Forelimb muscle (tissue), 1 donor: ENCODE measurements around the gene HRAS. TPM values are rescaled to one million over a fixed set of nuclear protein-coding genes. Genes with fewer than 3 reads are reported as not detected.

Source experiments
- DNase-seq: peaks from one replicate; pipeline ENCODE4 v3.0.0-alpha.2; 2013; ENCODE audit warnings: low read depth
- polyA plus RNA-seq: library from polyadenylated mRNA; unstranded; fragments of 120-200 nt; gene quantifications from one replicate; pipeline ENCODE4 v1.2.1, GENCODE V29; 2013; ENCODE audit not compliant: insufficient read length

HRAS gene
- polyA plus RNA-seq, 1 donor = 120 TPM

DNA sequence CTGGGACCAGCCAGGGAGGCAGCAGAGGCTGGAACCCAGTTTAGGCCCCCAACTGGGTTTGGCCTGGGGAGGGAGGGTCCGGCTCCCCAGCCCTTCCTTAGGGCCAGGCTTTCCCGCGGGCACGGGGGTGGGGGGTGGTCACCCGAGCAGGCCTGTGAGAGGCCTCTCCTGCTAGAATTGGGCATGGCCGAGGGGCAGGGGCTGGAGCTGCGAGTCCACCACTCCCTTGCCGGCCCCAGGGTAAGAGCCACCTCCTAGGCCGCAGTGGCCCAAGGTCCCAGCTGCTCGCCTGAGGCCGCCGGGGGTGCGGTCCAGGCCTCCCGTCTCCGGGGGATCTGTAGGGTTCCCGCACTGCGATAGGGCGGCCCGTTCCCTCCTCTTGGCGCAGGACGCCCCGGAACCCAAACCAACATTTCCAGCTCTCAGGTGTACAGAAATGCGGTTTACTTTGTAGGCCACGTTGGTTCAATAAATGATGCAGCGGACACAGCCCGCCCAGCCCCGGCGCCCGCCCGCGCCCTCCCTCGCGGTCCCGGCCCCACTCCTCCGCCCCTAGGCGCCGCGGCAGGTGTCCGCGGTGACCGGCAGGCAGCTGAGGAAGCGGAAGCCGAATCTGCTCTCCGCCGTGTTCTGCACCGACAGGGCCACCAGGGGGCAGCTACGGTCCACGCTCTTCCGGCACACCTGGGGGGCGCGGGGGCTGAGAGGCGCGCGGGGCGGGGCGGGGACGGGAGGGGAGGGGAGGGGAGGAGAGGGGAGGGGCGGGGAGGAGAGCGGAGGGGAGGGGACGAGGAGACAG lies 19.3 kb upstream of the HRAS start:
- DNase-seq = no peak

GRCh38 chr11:553988-554340 lies 18.6 kb upstream of the HRAS start:
- DNase-seq = no peak

- DNase-seq = no peak
Measured at GRCh38 chr11:553083-553987, 18.0 kb upstream of the HRAS start.

GRCh38 chr11:551596-551995 lies 16.2 kb upstream of the HRAS start:
- no peak for DNase-seq

DNA sequence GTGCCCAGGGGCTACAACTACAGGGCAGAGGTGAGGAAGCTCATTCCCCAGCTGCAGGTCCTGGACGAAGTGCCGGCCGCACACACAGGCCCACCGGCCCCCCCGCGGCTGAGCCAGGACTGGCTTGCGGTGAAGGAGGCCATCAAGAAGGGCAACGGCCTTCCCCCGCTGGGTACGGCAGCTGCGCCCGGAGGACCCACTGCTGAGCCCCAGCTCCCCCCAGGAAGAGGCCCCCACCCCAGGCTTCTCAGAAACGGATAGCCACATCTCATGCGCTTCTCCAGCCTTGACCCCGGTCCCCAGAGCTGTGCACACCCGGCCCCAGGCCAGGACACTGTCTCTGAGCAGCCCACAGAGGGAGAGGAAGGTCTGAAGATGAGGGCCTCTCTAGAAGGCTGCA lies 15.8 kb upstream of the HRAS start:
- no peak for DNase-seq

DNA sequence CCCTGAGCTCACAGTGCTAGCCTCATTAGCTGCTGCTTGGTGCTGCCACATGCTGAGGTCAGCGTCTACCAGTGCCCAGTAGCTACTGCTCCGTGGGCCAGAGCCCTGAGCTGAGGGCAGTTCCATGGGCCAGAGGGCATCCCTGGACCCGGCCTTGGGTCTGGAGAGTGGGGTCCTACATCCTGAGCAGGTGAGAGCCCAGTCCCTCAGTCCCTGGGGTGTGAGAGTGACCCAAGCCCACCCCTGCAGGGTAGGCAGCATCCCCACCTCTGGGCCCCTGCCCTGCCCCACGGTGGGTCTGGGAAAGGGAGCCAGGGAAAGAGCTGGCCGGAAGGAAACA lies 15.3 kb upstream of the HRAS start:
- DNase-seq = no peak

GRCh38 chr11:550021-550745 lies 14.8 kb upstream of the HRAS start:
- no peak for DNase-seq

DNA sequence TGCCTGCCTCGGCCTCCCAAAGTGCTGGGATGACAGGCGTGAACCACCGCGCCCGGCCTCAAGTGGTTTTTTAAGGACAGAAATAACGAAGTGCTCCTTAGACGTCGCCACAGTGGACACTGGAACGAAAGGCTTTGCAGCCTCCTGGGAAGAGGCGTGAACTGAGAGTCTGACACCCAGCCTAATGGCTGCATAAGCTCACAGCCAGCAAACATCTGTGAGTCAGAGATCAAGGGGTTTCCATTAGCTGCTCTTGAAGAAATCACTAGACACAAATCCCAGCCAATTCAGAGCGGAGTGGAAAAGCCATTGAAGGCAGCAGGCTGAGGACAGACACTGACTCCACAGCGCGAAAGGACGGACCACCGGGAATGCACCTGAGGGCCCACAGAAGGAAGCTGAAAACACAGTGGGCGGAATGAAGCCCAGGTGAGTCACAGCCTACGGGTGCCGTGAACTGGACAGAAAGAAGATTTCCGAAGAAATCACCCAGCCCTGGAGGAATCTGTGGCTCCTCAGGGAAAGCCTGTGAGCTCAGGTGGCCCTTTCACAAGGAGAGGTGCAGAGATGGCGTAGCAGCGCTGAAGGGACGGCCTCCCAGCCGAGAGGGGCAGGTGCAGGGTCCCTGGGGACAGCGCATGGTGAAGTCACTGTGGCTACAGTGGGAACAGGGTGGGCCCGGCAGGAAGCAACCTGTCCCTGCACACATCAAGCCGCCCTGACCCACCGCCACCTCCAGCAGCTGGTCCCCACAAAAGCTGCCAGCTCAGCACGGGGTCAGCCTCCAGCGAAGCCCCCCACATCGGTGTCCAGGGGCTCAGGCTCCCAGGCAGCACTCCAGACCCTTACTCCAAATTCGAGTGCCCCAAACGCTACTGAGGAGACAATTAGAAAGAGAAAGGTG lies 13.6 kb upstream of the HRAS start:
- no peak for DNase-seq

- DNase-seq = no peak
Measured at GRCh38 chr11:545171-545570, 9.8 kb upstream of the HRAS start.

DNA sequence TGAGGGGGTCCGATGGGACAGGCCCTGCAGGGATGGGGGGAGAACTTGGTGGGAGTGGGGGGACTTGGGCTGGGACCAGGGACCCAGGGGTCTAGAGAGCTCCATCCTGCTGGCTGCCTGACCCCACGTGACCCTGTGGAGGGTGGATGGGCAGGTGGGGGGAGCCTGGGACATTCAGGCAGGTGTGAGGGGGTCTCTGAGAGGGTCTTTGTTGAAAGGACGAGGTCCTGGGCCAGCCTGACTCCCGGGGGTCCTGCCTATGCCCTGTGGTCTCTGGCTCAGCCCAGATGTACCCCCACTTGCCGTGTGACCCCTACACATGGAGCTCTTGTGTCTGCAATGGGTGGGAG lies 9.4 kb upstream of the HRAS start:
- DNase-seq = no peak

GRCh38 chr11:541433-541885 lies 6.1 kb upstream of the HRAS start:
- DNase-seq = no peak

GRCh38 chr11:540583-541432 lies 5.4 kb upstream of the HRAS start:
- DNase-seq = no peak

DNA sequence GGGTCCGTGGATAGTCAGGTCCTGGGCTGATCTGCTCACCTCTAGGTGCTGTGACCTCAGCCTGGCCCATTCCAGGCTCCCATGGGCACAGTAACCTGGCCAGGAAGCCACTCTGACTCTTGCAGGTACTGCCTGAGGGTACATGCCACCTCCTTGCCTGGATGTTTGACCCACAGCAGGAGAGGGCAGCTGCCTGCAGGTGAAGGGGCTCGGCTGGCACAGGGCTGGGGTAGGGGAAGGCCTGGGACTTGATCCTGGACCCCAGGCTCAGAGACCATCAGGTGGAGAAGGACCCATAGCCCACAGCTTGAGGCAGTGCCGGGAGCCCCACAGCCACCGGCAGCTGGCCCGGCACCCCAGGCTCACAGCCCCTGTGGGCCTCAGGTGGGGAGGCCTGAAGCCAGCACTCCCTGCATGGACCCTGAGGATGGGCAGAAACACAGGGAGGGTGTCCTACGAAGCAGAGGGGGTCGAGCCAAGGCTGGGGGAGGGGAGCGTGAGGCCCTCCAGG lies 4.7 kb upstream of the HRAS start:
- DNase-seq = no peak

DNA sequence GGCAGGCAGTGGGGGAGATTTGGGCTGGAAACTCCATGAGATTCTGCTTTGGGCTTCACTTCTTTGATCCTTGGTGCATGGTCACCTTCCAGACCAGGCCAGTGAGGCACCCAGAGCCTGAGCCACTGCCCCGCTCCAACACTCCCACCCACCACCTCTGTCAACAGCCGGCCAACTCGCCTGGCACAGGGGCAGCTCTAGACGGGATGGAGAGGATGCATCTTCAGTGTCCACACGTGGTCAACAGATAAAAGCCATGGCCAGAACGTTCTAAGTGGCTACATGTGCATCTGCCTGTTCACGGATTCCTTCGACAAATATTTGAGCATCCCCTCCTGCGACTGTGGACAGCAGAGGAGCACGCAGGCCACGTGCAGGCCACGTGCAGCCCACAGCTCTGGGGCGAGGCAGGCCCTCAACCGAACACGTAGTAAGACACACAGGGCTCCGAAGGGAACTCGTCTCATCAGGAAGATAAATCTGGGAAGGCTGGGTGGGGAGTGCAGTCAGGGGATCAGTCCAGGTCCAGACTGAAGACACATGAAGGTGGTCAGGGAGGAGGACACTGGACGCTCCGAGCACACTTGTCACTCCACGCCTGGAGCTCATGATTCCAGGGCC lies 3.2 kb upstream of the HRAS start:
- DNase-seq = no peak

- DNase-seq = no peak
Measured at GRCh38 chr11:537622-538430, 2.5 kb upstream of the HRAS start.

DNA sequence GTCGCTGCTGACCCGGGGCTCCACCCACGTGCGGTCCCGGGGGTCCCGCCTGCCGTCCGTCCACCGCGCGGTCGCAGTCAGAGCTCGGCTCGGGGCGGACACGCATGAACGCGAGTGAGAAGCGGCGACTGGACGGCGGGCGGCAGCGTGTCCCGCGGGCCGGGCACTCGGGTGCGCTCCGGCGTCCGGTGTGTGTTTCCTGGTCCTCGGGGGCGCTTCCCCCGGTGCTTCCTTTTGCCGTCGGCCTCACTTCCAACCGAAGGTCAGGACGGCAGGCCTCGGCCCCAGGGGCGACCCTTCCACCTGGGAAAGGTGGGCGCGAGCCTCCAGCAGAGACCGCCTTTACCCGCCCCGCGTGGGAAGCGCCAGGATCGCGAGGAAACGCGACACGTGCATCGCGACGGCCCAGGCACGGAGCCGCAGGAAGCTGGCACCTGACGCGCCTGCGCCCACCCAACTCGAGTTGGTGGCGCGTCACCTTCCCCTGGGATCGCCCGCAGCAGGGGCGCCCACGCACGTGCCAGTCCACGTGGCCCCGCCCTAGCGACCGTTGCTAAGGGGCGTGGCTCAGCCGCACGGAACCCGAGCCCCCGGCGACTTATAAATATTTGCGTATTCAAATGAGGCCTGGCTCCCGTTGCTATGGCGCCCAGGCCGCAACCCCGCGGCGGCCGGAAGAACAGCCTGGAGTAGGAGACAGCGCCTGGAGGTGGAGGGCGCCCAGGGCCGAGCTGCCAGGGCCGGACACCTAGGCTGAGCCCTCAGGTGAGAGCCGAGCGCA lies 1.7 kb upstream of the HRAS start, which contains the start of gene LRRC56:
Gene LRRC56, plus strand, starts transcription at position 687 of the 781 bp plus-strand sequence. CDS start 3,158 bp downstream, outside the sequence.
- no peak for DNase-seq

DNA sequence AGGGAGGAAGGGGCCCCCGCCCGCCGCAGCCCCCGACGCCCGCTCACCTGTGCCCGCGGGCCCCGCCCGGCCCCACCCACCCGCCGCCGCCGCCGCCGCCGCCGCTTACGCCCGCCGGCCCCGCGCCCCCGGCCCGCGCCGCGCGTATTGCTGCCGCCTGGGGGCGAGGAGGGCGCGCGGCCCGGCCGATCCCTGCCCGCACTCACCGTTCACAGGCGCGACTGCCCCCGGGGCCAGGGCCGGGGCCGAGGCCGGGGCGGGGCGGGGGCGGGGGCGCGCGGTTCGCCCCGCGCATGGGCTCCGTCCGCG lies 212 bp downstream of the HRAS start:
- no peak for DNase-seq
